K562 (cell line): ENCODE data around the gene MICALL2. TPM values are rescaled to one million over a fixed set of nuclear protein-coding genes. Genes with fewer than 3 reads are reported as not detected.

Experiments used
- IFI16 ChIP-seq: fragments of 250-450 bp; sonication (Bioruptor Pico); IDR thresholded peaks from 2 replicates; pipeline ENCODE4 v2.1.2; 2022; ENCODE audit warnings: mild to moderate bottlenecking, inconsistent platforms
- polyA plus RNA-seq, 8 experiments: library from polyadenylated mRNA; depleted of rRNA in 4 of 8; stranded (reverse) in 5 of 8; unstranded in 3 of 8; fragments of >200 nt; fragmentation: Nextera tagmentation in 2 of 8; fragmentation: Illumina TruSeq in 1 of 8; extraction: Ambion mirVana in 2 of 8; extraction: Trizol in 1 of 8; gene quantifications; 2 replicates each; pipeline versions ENCODE4 v1.2.1 to v1.2.3, GENCODE V29; 2011 to 2014; ENCODE audit warnings: inconsistent platforms in 1 of 8, missing spikeins in 1 of 8
- total RNA-seq, 7 experiments: library from RNA; depleted of rRNA in 6 of 7; stranded (reverse); fragments of >200 nt in 6 of 7; fragmentation: Illumina TruSeq in 2 of 7; extraction: Trizol in 2 of 7; gene quantifications; 2 replicates each; pipeline versions ENCODE4 v1.2.1 to v1.2.3, GENCODE V29; 2011 to 2021; ENCODE audit warnings: low replicate concordance in 1 of 7
- TF ChIP-seq, protein P1 (sequence below): fragments of 250-450 bp; sonication (Bioruptor Pico); IDR thresholded peaks from 2 replicates; pipeline ENCODE4 v1.5.1; 2021; ENCODE audit warnings: mild to moderate bottlenecking
- TF ChIP-seq, protein P2 (sequence below), 2 experiments: fragments of 450-650 bp in 1 of 2; IDR thresholded peaks; 2 replicates each; pipeline ENCODE4 v1.6.1; 2011 to 2017; ENCODE audit warnings: low read depth in 2 of 2, antibody characterized with exemption in 1 of 2, borderline replicate concordance in 1 of 2, low read length in 1 of 2, mild to moderate bottlenecking in 1 of 2, mixed read lengths in 1 of 2; ENCODE audit not compliant: control insufficient read depth in 1 of 2
- TF ChIP-seq, protein P3 (sequence below), 2 experiments: fragments of 450-650 bp in 1 of 2; sonication (generic) in 1 of 2; formaldehyde crosslinking in 1 of 2; IDR thresholded peaks; 2 replicates each; pipeline versions ENCODE4 v1.7.1 to v1.9.0; 2016 to 2022; ENCODE audit warnings: inconsistent platforms in 1 of 2, mild to moderate bottlenecking in 1 of 2, missing genetic modification reagents in 1 of 2

Gene MICALL2
- total and polyA plus RNA-seq, 9 of the 15 experiments (the other 6 are each of a cell fraction or from before 2014, with no cell fraction given): 1.8 to 103 (median 17.0) TPM

DNA sequence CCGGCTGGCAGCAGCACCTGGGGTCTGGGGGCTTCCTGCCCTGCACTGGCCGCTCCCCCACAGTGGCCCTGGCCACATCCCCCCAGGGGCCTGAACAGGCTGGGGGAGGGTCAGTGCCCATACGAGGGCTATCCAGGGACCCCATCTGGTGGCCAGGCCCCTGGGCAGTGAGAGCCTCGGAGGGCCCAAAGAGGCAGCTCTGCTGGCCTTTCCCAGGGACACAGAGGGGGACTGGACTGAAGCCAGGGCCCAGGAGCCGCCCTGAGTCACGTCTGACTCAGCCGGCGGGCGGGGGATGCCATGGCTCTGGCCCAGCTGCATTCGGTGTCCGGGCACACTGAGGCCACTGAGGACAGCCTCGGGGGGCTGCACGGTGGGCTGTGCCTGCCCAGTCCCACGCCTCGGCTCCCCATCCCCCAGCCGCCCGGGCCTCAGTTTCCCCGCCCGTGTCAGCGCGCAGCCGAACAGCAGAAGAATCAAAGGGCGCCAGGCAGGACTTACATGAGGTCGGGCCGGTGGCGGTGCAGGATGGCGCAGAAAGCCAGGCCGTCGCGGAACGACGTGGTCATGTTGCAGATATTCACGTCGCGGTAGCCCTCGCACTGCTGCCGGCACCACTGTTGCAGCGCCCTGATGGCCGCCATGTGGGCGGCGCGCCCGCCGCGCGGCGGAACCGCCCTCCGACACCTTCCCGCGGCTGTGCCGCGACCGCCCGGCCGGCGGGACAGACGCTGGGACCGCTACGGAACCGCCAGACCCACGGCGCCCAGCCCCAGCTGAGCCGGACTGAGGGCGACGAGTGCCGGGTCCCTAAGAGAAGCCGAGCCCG is at the start of gene MICALL2 (continued):
- TF ChIP-seq IFI16 (CRISPR knock-in tag): no peak
- TF ChIP-seq, protein P1, sequence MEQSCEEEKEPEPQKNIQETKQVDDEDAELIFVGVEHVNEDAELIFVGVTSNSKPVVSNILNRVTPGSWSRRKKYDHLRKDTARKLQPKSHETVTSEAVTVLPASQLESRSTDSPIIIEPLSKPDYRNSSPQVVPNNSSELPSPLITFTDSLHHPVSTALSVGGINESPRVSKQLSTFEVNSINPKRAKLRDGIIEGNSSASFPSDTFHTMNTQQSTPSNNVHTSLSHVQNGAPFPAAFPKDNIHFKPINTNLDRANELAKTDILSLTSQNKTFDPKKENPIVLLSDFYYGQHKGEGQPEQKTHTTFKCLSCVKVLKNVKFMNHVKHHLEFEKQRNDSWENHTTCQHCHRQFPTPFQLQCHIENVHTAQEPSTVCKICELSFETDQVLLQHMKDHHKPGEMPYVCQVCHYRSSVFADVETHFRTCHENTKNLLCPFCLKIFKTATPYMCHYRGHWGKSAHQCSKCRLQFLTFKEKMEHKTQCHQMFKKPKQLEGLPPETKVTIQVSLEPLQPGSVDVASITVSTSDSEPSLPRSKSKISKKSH (CRISPR knock-in tag): no peak
- TF ChIP-seq, protein P2, sequence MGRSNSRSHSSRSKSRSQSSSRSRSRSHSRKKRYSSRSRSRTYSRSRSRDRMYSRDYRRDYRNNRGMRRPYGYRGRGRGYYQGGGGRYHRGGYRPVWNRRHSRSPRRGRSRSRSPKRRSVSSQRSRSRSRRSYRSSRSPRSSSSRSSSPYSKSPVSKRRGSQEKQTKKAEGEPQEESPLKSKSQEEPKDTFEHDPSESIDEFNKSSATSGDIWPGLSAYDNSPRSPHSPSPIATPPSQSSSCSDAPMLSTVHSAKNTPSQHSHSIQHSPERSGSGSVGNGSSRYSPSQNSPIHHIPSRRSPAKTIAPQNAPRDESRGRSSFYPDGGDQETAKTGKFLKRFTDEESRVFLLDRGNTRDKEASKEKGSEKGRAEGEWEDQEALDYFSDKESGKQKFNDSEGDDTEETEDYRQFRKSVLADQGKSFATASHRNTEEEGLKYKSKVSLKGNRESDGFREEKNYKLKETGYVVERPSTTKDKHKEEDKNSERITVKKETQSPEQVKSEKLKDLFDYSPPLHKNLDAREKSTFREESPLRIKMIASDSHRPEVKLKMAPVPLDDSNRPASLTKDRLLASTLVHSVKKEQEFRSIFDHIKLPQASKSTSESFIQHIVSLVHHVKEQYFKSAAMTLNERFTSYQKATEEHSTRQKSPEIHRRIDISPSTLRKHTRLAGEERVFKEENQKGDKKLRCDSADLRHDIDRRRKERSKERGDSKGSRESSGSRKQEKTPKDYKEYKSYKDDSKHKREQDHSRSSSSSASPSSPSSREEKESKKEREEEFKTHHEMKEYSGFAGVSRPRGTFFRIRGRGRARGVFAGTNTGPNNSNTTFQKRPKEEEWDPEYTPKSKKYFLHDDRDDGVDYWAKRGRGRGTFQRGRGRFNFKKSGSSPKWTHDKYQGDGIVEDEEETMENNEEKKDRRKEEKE (IDR thresholded peaks at IDR 0.05; ENCODE audit: borderline replicate concordance in 1 of 2, control insufficient read depth in 1 of 2, low read depth in 2 of 2, low read length in 1 of 2): no peak
- TF ChIP-seq, protein P3, sequence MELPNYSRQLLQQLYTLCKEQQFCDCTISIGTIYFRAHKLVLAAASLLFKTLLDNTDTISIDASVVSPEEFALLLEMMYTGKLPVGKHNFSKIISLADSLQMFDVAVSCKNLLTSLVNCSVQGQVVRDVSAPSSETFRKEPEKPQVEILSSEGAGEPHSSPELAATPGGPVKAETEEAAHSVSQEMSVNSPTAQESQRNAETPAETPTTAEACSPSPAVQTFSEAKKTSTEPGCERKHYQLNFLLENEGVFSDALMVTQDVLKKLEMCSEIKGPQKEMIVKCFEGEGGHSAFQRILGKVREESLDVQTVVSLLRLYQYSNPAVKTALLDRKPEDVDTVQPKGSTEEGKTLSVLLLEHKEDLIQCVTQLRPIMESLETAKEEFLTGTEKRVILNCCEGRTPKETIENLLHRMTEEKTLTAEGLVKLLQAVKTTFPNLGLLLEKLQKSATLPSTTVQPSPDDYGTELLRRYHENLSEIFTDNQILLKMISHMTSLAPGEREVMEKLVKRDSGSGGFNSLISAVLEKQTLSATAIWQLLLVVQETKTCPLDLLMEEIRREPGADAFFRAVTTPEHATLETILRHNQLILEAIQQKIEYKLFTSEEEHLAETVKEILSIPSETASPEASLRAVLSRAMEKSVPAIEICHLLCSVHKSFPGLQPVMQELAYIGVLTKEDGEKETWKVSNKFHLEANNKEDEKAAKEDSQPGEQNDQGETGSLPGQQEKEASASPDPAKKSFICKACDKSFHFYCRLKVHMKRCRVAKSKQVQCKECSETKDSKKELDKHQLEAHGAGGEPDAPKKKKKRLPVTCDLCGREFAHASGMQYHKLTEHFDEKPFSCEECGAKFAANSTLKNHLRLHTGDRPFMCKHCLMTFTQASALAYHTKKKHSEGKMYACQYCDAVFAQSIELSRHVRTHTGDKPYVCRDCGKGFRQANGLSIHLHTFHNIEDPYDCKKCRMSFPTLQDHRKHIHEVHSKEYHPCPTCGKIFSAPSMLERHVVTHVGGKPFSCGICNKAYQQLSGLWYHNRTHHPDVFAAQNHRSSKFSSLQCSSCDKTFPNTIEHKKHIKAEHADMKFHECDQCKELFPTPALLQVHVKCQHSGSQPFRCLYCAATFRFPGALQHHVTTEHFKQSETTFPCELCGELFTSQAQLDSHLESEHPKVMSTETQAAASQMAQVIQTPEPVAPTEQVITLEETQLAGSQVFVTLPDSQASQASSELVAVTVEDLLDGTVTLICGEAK (IDR thresholded peaks at IDR 0.05): no peak
- TF ChIP-seq, protein P3 (CRISPR knock-in tag; IDR thresholded peaks at IDR 0.05): no peak
